ENCODE results near the gene TMEM80. TPM values are rescaled to one million over a fixed set of nuclear protein-coding genes. Genes with fewer than 3 reads are reported as not detected.
"Not testable (repeated sequence)": the region's sequence is repeated elsewhere in the genome, so short reads cannot be mapped to it uniquely, and the experiment has no call there.

Gene TMEM80
- total RNA-seq, 2 donors from 2014 or later, result 11.3 to 15.6 TPM

GRCh38 chr11:674406-674805 lies 21.2 kb upstream of the TMEM80 start:
- no peak for ATAC-seq
- intact Hi-C loops (cut with DNase I), result no loop called here
- no peak for DNase-seq

- ATAC-seq (no peak), DNase-seq (no peak)
- intact Hi-C loops (cut with DNase I), result no loop called here
Observed at GRCh38 chr11:678297-678696, 17.3 kb upstream of the TMEM80 start.

GRCh38 chr11:679271-680207 lies 16.1 kb upstream of the TMEM80 start:
- DNase-seq (no peak), ATAC-seq (peak in 1 of 2 donors; percentile 32)
- intact Hi-C loops (cut with DNase I), result no loop called here

- ATAC-seq (peak; percentile 32 to 67), DNase-seq (no peak)
- intact Hi-C loops (cut with DNase I), result no loop called here
Observed at GRCh38 chr11:680476-680875, 15.1 kb upstream of the TMEM80 start.

- intact Hi-C loops (cut with DNase I), result no loop called here
- ATAC-seq (no peak), DNase-seq (no peak)
Observed at GRCh38 chr11:680970-681369, 14.6 kb upstream of the TMEM80 start.

GRCh38 chr11:686451-687243 lies 9.0 kb upstream of the TMEM80 start:
- intact Hi-C loops (cut with DNase I), result no loop called here
- ATAC-seq (no peak), DNase-seq (no peak)

- no peak for ATAC-seq
- intact Hi-C loops (cut with DNase I), result no loop called here
Observed at GRCh38 chr11:687751-688150, 7.9 kb upstream of the TMEM80 start.

GRCh38 chr11:688681-689080 lies 6.9 kb upstream of the TMEM80 start:
- no peak for DNase-seq
- intact Hi-C loops (cut with DNase I), result no loop called here
- no peak for ATAC-seq

More at GRCh38 chr11:687751-688150, 7.9 kb upstream of the TMEM80 start:
- no peak for DNase-seq

- ATAC-seq, result no peak
- no peak for DNase-seq
- intact Hi-C loops (cut with DNase I), result no loop called here
Observed at GRCh38 chr11:689625-690024, 6.0 kb upstream of the TMEM80 start.

- ATAC-seq; DNase-seq; intact Hi-C loops (cut with DNase I): not testable (repeated sequence)
Observed at GRCh38 chr11:690244-690643, 5.4 kb upstream of the TMEM80 start.

- ATAC-seq, result no peak
- intact Hi-C loops (cut with DNase I), result no loop called here
- no peak for DNase-seq
Observed at GRCh38 chr11:690738-691633, 4.6 kb upstream of the TMEM80 start.

- DNase-seq, result no peak
- intact Hi-C loops (cut with DNase I), result no loop called here
- ATAC-seq, result no peak
Observed at GRCh38 chr11:691710-692590, 3.7 kb upstream of the TMEM80 start.

GRCh38 chr11:692824-693414 lies 2.7 kb upstream of the TMEM80 start:
- no peak for DNase-seq

GRCh38 chr11:693415-693831 lies 2.2 kb upstream of the TMEM80 start:
- ATAC-seq, result no peak
- intact Hi-C loops (cut with DNase I), result no loop called here
- no peak for DNase-seq

More at GRCh38 chr11:692824-693414, 2.7 kb upstream of the TMEM80 start:
- intact Hi-C loops (cut with DNase I), result no loop called here
- no peak for ATAC-seq

GRCh38 chr11:693887-694562 lies 1.6 kb upstream of the TMEM80 start:
- ATAC-seq, result no peak
- intact Hi-C loops (cut with DNase I), result no loop called here
- no peak for DNase-seq

GRCh38 chr11:694563-695287 lies 891 bp upstream of the TMEM80 start, which contains the start of gene DEAF1:
TSS of gene DEAF1 (minus strand) at chr11:695222. CDS start at chr11:695047, 175 bp downstream.
- intact Hi-C loops (cut with DNase I), result no loop called here
- ATAC-seq (peak; percentile 90 to 93), DNase-seq (peak; percentile 99)

GRCh38 chr11:695288-695537 lies 403 bp upstream of the TMEM80 start:
- DNase-seq (no peak), ATAC-seq (no peak)
- intact Hi-C loops (cut with DNase I), result no loop called here

Data from left cardiac atrium (tissue), 4 donors.